Measurements from ENCODE around the gene PRKAG1.

PRKAG1 gene

GRCh38 chr12:48980389-48980952 lies 38.1 kb downstream of the PRKAG1 start:
- DNase-seq, result no peak

DNA sequence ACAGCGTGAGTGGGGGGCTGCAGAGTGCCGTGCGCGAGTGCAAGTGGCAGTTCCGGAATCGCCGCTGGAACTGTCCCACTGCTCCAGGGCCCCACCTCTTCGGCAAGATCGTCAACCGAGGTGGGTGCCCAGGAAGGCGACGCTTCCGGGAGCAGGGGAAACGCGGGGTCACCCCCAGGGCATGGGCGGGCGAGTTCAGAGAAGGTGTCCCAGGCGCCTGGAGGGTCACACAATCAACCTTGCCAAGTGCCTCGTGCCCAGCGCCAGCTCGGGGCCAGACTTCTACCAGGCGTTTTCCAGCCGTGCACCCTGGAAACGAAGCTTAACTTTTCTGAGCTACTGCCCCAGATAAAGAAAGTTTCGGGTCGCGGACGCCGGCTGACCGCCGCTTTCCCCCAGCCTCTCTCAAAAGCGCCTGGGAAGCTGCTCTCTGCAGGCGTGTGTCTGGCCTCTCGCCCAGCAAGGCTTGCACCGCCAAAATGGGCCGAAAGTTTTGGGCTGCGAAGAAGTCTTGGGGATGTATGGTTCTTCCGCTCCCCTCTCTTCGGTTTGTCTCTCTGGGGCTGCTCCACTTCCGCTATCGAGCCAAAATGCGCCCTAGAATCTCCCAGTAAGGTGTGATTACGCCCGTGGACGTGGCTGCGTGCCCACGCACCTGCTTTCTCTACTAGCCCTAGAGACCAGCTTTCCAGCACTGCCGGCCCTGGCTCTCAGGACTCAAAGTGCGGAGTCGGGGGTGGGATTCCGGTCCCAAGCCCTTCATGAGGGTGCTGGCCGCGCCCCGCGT lies 38.8 kb downstream of the PRKAG1 start:
- peak; percentile 45 for DNase-seq

- DNase-seq, result no peak
Measured at GRCh38 chr12:48978741-48979601, 39.6 kb downstream of the PRKAG1 start.

GRCh38 chr12:48978291-48978740 lies 40.3 kb downstream of the PRKAG1 start, which contains the start of gene WNT1:
Gene WNT1, plus strand, starts transcription at chr12:48978322. Its CDS starts 329 bp downstream, at chr12:48978651.
- no peak for DNase-seq

- DNase-seq, result peak; percentile 65
Measured at GRCh38 chr12:48977290-48978281, 41.0 kb downstream of the PRKAG1 start.

DNA sequence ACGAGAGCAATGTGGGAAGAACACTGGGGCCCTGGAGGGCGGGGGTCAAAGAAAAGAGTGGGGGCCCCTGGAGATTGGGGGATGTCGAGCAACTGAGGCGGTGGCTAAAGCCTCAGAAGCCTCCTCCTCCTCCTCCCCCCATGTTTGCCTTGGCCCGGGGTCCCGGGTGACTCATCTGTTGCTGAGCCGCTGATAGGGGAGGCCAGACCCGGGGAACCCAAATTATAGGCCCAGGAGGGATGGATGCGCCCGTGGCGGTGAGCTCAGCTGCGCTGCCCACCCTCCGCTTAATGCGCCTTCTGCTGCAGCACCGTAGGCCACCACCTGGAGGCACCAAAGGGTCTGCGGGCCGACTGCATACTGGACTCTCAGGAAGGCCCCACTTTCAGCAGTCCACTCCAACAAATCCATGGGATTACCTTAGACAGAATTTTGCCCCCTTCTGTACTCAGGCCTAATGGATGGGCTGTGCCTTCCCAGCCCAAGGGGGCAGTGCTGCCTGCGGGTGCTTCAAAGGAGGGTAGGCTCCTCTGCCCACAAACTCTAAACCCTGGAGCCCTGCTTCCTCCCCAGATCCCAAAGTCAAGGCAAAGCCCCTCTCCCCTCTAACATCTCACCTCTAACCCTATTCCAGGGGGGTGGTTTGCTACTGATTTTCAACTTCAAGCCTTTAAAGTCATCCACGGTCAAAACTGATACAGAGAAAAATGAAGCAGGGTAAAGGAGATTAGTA lies 44.5 kb downstream of the PRKAG1 start:
- DNase-seq, result no peak

- no peak for DNase-seq
Measured at GRCh38 chr12:48973531-48973930, 45.0 kb downstream of the PRKAG1 start.

GRCh38 chr12:48972952-48973483 lies 45.6 kb downstream of the PRKAG1 start:
- DNase-seq, result no peak

- DNase-seq, result no peak
Measured at GRCh38 chr12:48972213-48972951, 46.2 kb downstream of the PRKAG1 start.

DNA sequence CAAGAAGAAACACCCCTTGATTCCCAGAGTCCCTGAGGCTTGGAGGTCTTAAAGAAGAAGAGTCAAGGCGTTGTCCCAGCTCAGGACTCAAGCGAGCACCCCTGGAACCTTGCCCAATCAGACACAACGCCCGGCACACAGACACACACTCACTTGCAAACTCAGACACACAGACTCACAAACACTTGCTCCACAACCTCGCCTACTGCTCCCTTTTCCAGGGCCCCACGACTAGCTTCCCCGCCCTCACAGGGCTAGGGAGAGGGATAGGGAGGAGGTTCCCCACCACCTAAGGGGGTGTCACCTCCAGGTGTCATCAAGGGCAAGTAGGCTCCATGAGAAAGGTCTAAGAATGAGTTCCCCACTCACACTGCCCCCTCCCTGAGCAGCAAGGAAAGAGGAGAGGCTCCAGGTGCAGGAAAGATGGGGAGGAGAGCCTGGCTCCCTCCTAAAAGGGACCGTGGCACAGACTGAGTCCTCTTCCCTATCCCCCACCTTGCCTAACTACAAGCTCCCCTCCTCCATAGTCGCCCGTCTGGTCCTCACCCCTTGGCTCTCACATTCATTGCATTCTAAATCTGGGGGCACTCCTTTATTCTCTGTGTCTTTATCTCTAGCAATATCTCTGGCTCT lies 47.8 kb downstream of the PRKAG1 start:
- DNase-seq, result no peak

DNA sequence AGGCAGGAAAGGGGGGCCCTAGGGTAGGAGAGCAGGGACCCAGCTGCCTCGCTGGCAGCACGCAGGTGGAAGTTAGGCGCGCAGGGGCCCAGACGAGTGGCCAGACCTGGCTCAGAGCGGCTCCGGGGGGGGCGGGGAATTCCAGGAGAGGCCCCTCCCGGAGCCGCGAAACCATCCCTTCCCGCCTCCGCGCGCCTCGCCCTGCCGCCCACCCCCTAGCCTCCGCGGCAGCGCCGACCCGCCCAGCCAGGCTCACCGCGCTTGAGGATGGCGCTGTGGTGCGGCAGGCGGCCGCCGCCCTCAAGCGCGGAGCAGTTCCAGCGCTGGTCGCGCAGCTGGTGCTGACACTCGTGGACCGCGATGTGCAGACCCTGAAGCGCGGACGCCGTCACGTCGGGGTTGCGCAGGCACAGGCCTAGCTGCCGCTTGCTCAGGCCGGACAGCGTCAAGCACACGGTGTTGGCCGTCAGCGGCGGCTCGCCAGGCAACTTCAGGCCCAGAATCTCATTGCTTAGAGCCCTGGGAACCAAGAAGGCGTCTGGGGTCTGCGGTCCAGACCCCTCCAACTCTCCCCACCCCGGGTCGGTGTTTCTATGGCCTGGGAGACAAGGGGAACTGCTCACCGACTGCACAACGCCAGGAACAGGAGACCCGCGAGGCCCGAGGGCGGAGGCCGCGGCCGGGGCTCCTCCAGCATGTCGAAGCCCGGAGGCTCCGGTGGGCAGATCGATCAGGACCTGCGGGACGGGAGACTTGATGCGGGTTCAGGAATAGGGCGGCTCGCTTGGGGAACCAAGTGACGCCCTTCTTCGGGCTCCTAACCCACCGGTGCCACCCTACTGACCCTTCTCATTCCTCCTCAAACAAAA lies 48.5 kb downstream of the PRKAG1 start:
- DNase-seq, result no peak

- no peak for DNase-seq
Measured at GRCh38 chr12:48969160-48969771, 49.3 kb downstream of the PRKAG1 start.

DNA sequence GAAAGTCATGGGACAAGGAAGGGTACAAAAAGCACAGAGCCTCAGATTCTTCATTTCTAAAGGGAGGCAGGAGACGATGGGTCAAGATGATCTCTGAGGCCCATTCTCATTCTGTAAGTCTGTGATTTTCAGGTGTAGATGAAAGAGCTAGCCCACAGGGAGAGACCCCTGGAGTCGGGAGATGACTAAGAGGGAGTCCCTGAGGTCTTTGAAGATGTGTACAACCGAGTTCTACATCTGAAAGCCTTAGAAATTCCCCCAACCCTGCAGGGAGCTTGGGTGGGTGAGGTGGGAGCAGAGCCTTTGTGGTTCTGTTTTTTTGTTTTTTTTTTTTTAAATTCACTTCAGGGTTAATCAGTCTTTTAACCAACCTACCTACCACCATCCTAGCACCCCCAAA lies 50.1 kb downstream of the PRKAG1 start:
- DNase-seq, result no peak

GRCh38 chr12:48967991-48968390 lies 50.6 kb downstream of the PRKAG1 start:
- no peak for DNase-seq

DNA sequence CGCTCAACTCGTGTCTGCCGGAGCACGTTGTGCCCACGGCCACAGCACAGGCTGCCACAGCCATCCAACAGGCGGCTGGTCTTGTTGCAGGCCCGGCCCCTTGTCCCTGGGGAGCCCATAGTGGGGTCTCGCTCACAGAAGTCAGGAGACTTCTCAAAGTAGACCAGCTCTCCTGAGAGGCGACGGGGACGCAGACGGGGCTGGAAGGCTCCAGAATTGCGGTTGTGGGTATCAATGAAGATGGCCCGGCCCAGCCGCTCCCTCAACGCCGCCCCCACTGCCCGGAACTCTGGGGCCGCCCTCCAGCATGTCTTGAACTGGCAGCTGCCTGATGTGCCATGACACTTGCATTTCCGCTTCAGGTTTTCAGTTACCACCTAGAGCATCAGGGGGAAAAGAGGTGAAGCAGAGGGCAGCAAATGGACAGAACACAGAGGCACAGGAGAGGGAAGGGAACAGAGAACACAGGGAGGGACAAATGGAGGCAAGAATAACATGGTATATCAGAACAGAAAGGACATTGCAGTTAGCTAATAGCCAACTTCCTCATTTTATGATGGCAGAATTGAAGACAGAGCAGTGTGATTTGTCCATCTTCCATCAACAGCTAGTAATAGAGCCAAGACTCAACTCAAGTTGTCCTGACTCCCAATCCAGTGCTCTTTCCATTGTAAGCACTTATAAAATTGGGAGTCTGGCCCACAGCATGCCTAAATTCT lies 52.2 kb downstream of the PRKAG1 start:
- DNase-seq, result no peak

- no peak for DNase-seq
Measured at GRCh38 chr12:48965298-48965838, 53.2 kb downstream of the PRKAG1 start.

DNA sequence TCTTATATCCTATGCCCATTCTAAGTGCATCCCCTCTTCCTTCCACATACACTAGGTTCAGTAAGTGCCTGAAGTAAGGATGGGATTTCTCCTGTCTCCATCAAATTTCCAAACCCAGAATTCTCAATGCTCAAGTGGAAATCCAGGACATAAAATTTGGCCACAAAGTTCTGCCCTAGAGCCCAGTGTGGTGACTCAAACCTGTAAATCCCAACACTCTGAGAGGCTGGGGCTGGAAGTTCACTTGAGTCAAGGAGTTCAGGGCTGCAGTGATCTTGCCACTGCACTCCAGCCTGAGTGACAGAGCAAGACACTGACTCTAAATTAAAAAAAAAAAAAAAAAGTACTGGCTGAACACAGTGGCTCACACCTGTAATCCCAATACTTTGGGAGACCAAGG lies 56.8 kb downstream of the PRKAG1 start:
- DNase-seq, result no peak

DNA sequence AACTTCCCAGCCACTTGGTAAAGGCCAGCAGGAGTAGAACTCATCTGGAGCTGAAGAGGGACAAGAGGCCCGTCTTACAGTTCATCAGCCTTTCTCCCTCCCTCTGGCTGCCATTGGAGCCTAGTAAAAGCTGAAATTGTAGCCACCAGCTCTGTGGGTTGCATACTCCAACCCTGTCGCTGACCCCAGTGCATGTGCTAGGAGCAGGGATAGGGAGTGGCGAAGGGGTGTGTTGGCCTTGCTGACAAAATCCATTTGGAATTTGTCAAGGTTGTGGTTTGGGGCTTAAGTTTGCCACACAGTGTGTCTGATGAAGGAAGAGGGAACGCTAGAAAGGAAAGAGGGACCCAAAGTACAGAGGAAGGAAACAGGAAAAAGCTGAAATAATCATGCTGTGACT lies 57.2 kb downstream of the PRKAG1 start:
- DNase-seq, result no peak

All from activated effector memory CD4-positive, alpha-beta T cell treated with Interleukin-2 at 50 U/mL for 16 hours (primary cell).